Kidney epithelial cell (primary cell): Measurements from ENCODE around the gene CLECL1. TPM values are rescaled to one million over a fixed set of nuclear protein-coding genes. Genes with fewer than 3 reads are reported as not detected.

Experiments used
- DNase-seq: peaks from one replicate; pipeline ENCODE4 v3.0.0-alpha.2; 2010; ENCODE audit warnings: low read depth
- H3K27me3 ChIP-seq: 2 replicates; pipeline ENCODE4 v1.6.0; 2011; ENCODE audit warnings: low read length; ENCODE audit not compliant: control insufficient read depth, insufficient read depth
- H3K36me3 ChIP-seq: 2 replicates; pipeline ENCODE4 v1.5.1; 2011; ENCODE audit warnings: low read length; ENCODE audit not compliant: control insufficient read depth, insufficient read depth
- H3K4me3 ChIP-seq: 2 replicates; pipeline ENCODE4 v1.5.1; 2011; ENCODE audit warnings: low read depth, mild to moderate bottlenecking, control low read depth, low read length
- CTCF ChIP-seq: IDR thresholded peaks from 2 replicates; pipeline ENCODE4 v1.5.1; 2011; ENCODE audit warnings: mild to moderate bottlenecking, moderate library complexity, low read length, control low read depth, inconsistent platforms; ENCODE audit not compliant: insufficient read depth, poor library complexity, severe bottlenecking
- total RNA-seq: library from RNA; depleted of rRNA; stranded (reverse); fragments of >200 nt; gene quantifications from 2 replicates; pipeline ENCODE4 v1.2.3, GENCODE V29; 2015

The CLECL1 gene
- total RNA-seq, 1 donor from 2014 or later: not detected

GRCh38 chr12:9754099-9754927 lies 21.4 kb upstream of the CLECL1 start:
- TF ChIP-seq CTCF: no peak
- H3K36me3 ChIP-seq: no peaks in the 10 kb centered on the region
- no peaks in the 10 kb centered on the region for H3K27me3 ChIP-seq
- DNase-seq: no peak
- no peak overlapping the region for H3K4me3 ChIP-seq

GRCh38 chr12:9753498-9753897 lies 20.6 kb upstream of the CLECL1 start:
- TF ChIP-seq CTCF: no peak
- no peaks in the 10 kb centered on the region for H3K36me3 ChIP-seq
- H3K27me3 ChIP-seq: no peaks in the 10 kb centered on the region
- no peak overlapping the region for H3K4me3 ChIP-seq
- no peak for DNase-seq

- no peak for DNase-seq
- H3K36me3 ChIP-seq: no peaks in the 10 kb centered on the region
- TF ChIP-seq CTCF: no peak
- H3K27me3 ChIP-seq: no peaks in the 10 kb centered on the region
- no peak overlapping the region for H3K4me3 ChIP-seq
Measured at GRCh38 chr12:9753073-9753472, 20.2 kb upstream of the CLECL1 start.

- H3K27me3 ChIP-seq: no peaks in the 10 kb centered on the region
- no peak overlapping the region for H3K4me3 ChIP-seq
- TF ChIP-seq CTCF: no peak
- no peaks in the 10 kb centered on the region for H3K36me3 ChIP-seq
- no peak for DNase-seq
Measured at GRCh38 chr12:9752145-9752933, 19.4 kb upstream of the CLECL1 start.

- no peaks in the 10 kb centered on the region for H3K36me3 ChIP-seq
- H3K27me3 ChIP-seq: no peaks in the 10 kb centered on the region
- H3K4me3 ChIP-seq: no peak overlapping the region
- DNase-seq: no peak
- peak; percentile 44 for TF ChIP-seq CTCF
Measured at GRCh38 chr12:9751204-9752144, 18.6 kb upstream of the CLECL1 start.
